Measurements from ENCODE around the gene AGBL3.
A peak's percentile ranks its signal among the peaks of the same experiment; 100 is the strongest.

Gene AGBL3

GRCh38 chr7:135160098-135160857 lies 174.0 kb downstream of the AGBL3 start:
- Histone ChIP-seq H3K4me3 (no peak overlapping the region), H3K27ac (peak overlapping the region; percentile 39 to 74)
- no peak for DNase-seq (ENCODE audit: low spot score)
- TF ChIP-seq CTCF (IDR thresholded peaks at IDR 0.05): no peak

- H3K27ac ChIP-seq: peak overlapping the region; percentile 39 to 74
- DNase-seq (ENCODE audit: low spot score): no peak
- TF ChIP-seq CTCF (IDR thresholded peaks at IDR 0.05): no peak
- no peak overlapping the region for H3K4me3 ChIP-seq
Observed at GRCh38 chr7:135160858-135161653, 174.7 kb downstream of the AGBL3 start.

- Histone ChIP-seq H3K4me3 (no peak overlapping the region), H3K27ac (peak overlapping the region in 1 of 2 donors; percentile 74)
- TF ChIP-seq CTCF (IDR thresholded peaks at IDR 0.05): no peak
- DNase-seq (ENCODE audit: low spot score): no peak
Observed at GRCh38 chr7:135161669-135162068, 175.4 kb downstream of the AGBL3 start.

GRCh38 chr7:135162382-135163001 lies 176.2 kb downstream of the AGBL3 start:
- H3K27ac ChIP-seq: peak overlapping the region in 1 of 2 donors; percentile 74
- no peak overlapping the region for H3K4me3 ChIP-seq
- no peak for TF ChIP-seq CTCF (IDR thresholded peaks at IDR 0.05)
- no peak for DNase-seq (ENCODE audit: low spot score)

- no peak for DNase-seq (ENCODE audit: low spot score)
- H3K4me3 ChIP-seq: no peak overlapping the region
- peak overlapping the region in 1 of 2 donors; percentile 58 for H3K27ac ChIP-seq
- TF ChIP-seq CTCF (IDR thresholded peaks at IDR 0.05): no peak
Observed at GRCh38 chr7:135164357-135165061, 178.2 kb downstream of the AGBL3 start.

GRCh38 chr7:135165862-135166261 lies 179.6 kb downstream of the AGBL3 start:
- Histone ChIP-seq H3K4me3 (no peak overlapping the region), H3K27ac (peak overlapping the region in 1 of 2 donors; percentile 95)
- no peak for TF ChIP-seq CTCF (IDR thresholded peaks at IDR 0.05)
- no peak for DNase-seq (ENCODE audit: low spot score)

All from coronary artery (tissue), 2 donors.